ENCODE measurements around the gene DDX5. TPM values are rescaled to one million over a fixed set of nuclear protein-coding genes. Genes with fewer than 3 reads are reported as not detected.

Gene DDX5
- total and polyA plus RNA-seq, 2 donors (not counting 1 experiment from before 2014, with no cell fraction given), result 439 to 598 TPM

DNA sequence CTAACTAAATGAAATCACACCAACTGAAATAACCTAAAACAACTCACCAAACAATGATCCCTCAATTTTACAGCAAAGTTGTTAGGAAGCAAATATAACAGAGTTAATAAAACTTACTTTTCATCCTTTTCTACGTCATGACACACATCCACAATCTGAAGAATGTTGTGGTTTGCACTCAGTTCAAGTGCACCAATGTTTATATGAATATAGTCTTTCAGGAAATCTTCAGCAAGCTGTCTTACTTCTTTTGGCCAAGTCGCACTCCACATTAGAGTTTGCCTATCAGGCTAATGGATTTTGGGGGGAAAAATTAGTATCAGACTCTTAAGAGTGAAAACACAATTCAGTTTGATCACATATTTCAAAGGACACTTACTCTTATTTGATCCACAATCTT is 3.3 kb downstream of the DDX5 start:
- peaks cover 70% of the 10 kb centered on the region for H3K79me2 ChIP-seq (ENCODE audit: control insufficient read depth, insufficient read depth, low read length)
- H3K4me2 ChIP-seq (ENCODE audit: extremely low read depth, insufficient read depth, low read length), result peak overlapping the region; percentile 71
- H3K27ac ChIP-seq (ENCODE audit: insufficient read depth, low read length), result peak overlapping the region; percentile 30
- H2AFZ ChIP-seq (ENCODE audit: low read length), result no peak overlapping the region
- TF ChIP-seq EZH2 (IDR thresholded peaks at IDR 0.05; ENCODE audit: low read length, missing control alignments), result no peak
- TF ChIP-seq, protein P1, sequence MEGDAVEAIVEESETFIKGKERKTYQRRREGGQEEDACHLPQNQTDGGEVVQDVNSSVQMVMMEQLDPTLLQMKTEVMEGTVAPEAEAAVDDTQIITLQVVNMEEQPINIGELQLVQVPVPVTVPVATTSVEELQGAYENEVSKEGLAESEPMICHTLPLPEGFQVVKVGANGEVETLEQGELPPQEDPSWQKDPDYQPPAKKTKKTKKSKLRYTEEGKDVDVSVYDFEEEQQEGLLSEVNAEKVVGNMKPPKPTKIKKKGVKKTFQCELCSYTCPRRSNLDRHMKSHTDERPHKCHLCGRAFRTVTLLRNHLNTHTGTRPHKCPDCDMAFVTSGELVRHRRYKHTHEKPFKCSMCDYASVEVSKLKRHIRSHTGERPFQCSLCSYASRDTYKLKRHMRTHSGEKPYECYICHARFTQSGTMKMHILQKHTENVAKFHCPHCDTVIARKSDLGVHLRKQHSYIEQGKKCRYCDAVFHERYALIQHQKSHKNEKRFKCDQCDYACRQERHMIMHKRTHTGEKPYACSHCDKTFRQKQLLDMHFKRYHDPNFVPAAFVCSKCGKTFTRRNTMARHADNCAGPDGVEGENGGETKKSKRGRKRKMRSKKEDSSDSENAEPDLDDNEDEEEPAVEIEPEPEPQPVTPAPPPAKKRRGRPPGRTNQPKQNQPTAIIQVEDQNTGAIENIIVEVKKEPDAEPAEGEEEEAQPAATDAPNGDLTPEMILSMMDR (conservative IDR thresholded peaks at IDR 0.05 in 1 of 2, IDR thresholded peaks at IDR 0.05 in 1 of 2; ENCODE audit: low read depth in 1 of 2, low read length in 2 of 2), result no peak
- H3K36me3 ChIP-seq (ENCODE audit: control insufficient read depth, insufficient read depth, low read length), result peaks cover 29% of the 10 kb centered on the region
- H3K27me3 ChIP-seq (ENCODE audit: control insufficient read depth, insufficient read depth, low read length), result no peaks in the 10 kb centered on the region
- H3K9me3 ChIP-seq (ENCODE audit: control insufficient read depth, insufficient read depth, low read depth, low read length), result no peaks in the 10 kb centered on the region
- peak overlapping the region in 3 of 4 experiments; percentile 12 to 89 (median 74) for H3K4me3 ChIP-seq (replicated peaks in 1 of 4; ENCODE audit: control extremely low read depth in 1 of 4, insufficient read depth in 1 of 4, low read depth in 3 of 4, low read length in 4 of 4)
- peaks cover 15% of the 10 kb centered on the region for H4K20me1 ChIP-seq (ENCODE audit: control insufficient read depth, extremely low read depth, insufficient read depth, low read length)
- peaks cover 12% of the 10 kb centered on the region for H3K4me1 ChIP-seq (ENCODE audit: control insufficient read depth, extremely low read depth, insufficient read depth, low read length)
- DNase-seq (ENCODE audit: low read depth in 2 of 2), result peak; percentile 28 to 59
- H3K9ac ChIP-seq (ENCODE audit: insufficient read depth, low read length), result no peak overlapping the region

GRCh38 chr17:64502021-64502420 is 4.1 kb downstream of the DDX5 start:
- no peak for DNase-seq (ENCODE audit: low read depth in 2 of 2)
- Histone ChIP-seq H4K20me1 (ENCODE audit: control insufficient read depth, extremely low read depth, insufficient read depth, low read length) (peaks cover 15% of the 10 kb centered on the region), H3K79me2 (ENCODE audit: control insufficient read depth, insufficient read depth, low read length) (peaks cover 62% of the 10 kb centered on the region), H3K27ac (ENCODE audit: insufficient read depth, low read length) (peak overlapping the region; percentile 30), H3K4me2 (ENCODE audit: extremely low read depth, insufficient read depth, low read length) (peak overlapping the region; percentile 46), H3K27me3 (ENCODE audit: control insufficient read depth, insufficient read depth, low read length) (no peaks in the 10 kb centered on the region), H3K36me3 (ENCODE audit: control insufficient read depth, insufficient read depth, low read length) (peaks cover 29% of the 10 kb centered on the region), H3K4me3 (replicated peaks in 1 of 4; ENCODE audit: control extremely low read depth in 1 of 4, insufficient read depth in 1 of 4, low read depth in 3 of 4, low read length in 4 of 4) (peak overlapping the region in 1 of 4 experiments; percentile 89), H3K9me3 (ENCODE audit: control insufficient read depth, insufficient read depth, low read depth, low read length) (no peaks in the 10 kb centered on the region), H2AFZ (ENCODE audit: low read length) (no peak overlapping the region), H3K9ac (ENCODE audit: insufficient read depth, low read length) (no peak overlapping the region), H3K4me1 (ENCODE audit: control insufficient read depth, extremely low read depth, insufficient read depth, low read length) (peaks cover 12% of the 10 kb centered on the region)
- no peak for TF ChIP-seq EZH2 (IDR thresholded peaks at IDR 0.05; ENCODE audit: low read length, missing control alignments)
- TF ChIP-seq, protein P1 (conservative IDR thresholded peaks at IDR 0.05 in 1 of 2, IDR thresholded peaks at IDR 0.05 in 1 of 2; ENCODE audit: low read depth in 1 of 2, low read length in 2 of 2), result no peak

DNA sequence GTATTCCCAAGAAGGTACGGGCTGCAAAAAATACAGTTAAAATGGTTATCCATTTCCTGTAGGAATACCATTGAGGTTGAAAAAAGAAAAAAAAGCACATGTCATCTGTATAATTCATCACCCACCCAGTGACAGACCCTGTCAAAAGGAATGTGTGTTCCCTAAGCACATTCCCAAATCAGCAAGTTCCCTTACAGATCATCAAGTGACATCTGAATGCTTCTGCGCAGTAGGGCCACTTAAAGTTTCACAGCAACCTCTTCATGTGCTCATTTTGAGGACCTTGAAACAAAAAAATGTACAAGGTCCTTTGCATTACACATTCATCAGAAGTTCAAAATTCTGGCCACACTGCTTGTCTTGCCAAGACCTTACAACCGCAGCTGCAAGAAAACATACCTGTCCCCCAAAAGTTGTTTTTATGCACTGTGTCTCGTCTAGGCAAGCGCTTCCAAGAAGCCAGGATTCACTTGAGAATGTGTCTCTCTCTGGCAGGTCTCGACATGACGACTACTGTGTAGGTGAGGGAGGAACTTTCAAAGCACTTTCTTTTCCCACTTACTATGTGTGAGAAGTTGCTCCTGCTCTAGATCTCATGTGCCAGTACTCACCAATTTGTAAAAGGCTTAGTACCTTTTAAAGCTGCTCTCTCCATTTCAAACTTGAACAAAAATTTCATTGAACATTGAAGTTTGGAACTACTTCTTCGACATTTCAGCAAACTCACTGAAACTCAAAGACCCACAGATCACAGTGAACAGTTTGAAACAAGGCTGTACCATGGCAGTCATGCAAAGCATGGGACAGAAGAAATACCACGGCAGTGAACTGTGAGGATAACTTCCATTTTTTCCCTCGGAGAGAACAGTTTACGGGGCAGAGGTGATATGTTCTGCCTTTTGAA is 5.0 kb downstream of the DDX5 start:
- no peak overlapping the region for H2AFZ ChIP-seq (ENCODE audit: low read length)
- peaks cover 29% of the 10 kb centered on the region for H3K36me3 ChIP-seq (ENCODE audit: control insufficient read depth, insufficient read depth, low read length)
- no peak overlapping the region for H3K4me3 ChIP-seq (replicated peaks in 1 of 4; ENCODE audit: control extremely low read depth in 1 of 4, insufficient read depth in 1 of 4, low read depth in 3 of 4, low read length in 4 of 4)
- peak overlapping the region; percentile 17 for H3K4me2 ChIP-seq (ENCODE audit: extremely low read depth, insufficient read depth, low read length)
- TF ChIP-seq EZH2 (IDR thresholded peaks at IDR 0.05; ENCODE audit: low read length, missing control alignments), result no peak
- TF ChIP-seq, protein P1 (conservative IDR thresholded peaks at IDR 0.05 in 1 of 2, IDR thresholded peaks at IDR 0.05 in 1 of 2; ENCODE audit: low read depth in 1 of 2, low read length in 2 of 2), result no peak
- peak overlapping the region; percentile 30 for H3K27ac ChIP-seq (ENCODE audit: insufficient read depth, low read length)
- H3K4me1 ChIP-seq (ENCODE audit: control insufficient read depth, extremely low read depth, insufficient read depth, low read length), result peaks cover 12% of the 10 kb centered on the region
- no peak for DNase-seq (ENCODE audit: low read depth in 2 of 2)
- H3K27me3 ChIP-seq (ENCODE audit: control insufficient read depth, insufficient read depth, low read length), result no peaks in the 10 kb centered on the region
- H3K79me2 ChIP-seq (ENCODE audit: control insufficient read depth, insufficient read depth, low read length), result peaks cover 66% of the 10 kb centered on the region
- no peak overlapping the region for H3K9ac ChIP-seq (ENCODE audit: insufficient read depth, low read length)
- no peaks in the 10 kb centered on the region for H3K9me3 ChIP-seq (ENCODE audit: control insufficient read depth, insufficient read depth, low read depth, low read length)
- H4K20me1 ChIP-seq (ENCODE audit: control insufficient read depth, extremely low read depth, insufficient read depth, low read length), result peaks cover 15% of the 10 kb centered on the region
